DMS53 treated with DMSO at 0.1 percent for 48 hours (cell line): ENCODE results near the gene PIERCE2.
A peak's percentile ranks its signal among the peaks of the same experiment; 100 is the strongest.
"Not testable (repeated sequence)": the region's sequence is repeated elsewhere in the genome, so short reads cannot be mapped to it uniquely, and the experiment has no call there.

Source experiments
- DNase-seq: peaks from one replicate; lab custom pipeline; 2025; ENCODE audit not compliant: unreplicated experiment; lab: John Stamatoyannopoulos, UW

PIERCE2 gene

DNA sequence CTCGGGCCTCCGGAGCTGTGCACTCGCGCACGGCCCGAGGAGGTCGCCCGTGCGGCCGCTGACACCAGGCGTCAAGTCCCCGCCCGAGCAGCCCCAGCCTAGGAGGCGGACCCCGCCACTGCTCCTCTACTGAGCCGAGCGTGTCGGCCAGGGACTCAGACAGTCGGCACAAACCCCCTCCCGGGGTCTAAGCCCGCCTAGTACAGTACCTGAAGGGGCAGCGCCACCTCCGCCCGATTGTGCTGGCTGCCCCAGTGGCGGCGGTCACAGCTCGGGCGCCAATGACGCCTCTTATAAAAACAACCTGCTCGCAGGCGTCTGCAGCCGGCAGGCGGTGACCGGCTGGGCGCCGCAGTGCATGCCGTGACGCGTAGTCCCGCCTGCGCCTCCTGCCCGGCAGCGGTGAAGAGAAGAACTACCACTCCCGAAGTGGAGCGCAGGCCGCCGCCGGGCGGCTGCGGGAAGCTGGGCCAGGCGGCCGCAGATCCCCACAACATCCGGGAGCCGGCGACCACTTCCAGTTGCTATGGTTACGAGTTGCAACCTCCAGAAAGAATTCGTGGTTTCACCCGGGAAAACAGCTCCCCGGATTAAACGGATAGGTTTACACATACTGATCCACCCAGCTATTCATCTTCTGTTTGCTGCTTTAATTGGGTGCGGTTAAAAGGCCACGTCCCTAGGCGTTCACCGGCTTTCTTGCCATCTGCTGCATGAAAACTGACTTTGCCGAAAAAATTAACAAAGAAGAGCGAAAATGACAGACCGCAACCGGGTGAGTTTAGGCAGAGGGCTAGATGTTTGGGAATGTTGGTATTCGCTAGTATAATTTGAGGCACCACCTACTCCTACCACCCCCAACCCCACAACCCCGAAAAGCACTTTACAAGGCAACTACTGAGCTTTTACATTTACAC lies at the start of gene PIERCE2, which contains the start of gene CCPG1:
Gene PIERCE2, plus strand, starts transcription at position 484 of the 917 bp plus-strand sequence. Its CDS starts 274 bp downstream, at position 758.
Gene CCPG1, minus strand, starts transcription at position 348 of the 917 bp plus-strand sequence. CDS start 18,935 bp downstream, outside the sequence.
- peak; percentile 84 for DNase-seq

DNA sequence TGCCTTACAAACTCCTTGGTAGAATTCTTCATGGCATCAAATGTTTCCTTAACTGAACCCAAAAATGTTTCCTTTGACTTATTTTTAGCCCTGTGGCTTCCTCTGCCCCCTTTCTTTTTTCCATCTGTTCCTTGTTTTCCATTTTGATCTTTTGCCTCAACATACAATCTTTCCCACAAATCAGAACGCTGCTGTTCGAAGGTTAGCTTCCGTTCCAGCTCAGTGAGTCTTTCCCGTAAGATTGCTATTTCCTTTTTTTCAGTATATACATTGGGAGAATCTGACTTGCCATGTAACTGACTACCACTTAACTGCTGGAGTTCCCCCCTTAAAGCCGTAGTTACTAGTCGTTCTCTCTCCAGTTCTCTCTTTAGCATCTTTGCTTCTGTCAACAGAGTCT lies 48.0 kb upstream of the PIERCE2 start:
- no peak for DNase-seq

DNA sequence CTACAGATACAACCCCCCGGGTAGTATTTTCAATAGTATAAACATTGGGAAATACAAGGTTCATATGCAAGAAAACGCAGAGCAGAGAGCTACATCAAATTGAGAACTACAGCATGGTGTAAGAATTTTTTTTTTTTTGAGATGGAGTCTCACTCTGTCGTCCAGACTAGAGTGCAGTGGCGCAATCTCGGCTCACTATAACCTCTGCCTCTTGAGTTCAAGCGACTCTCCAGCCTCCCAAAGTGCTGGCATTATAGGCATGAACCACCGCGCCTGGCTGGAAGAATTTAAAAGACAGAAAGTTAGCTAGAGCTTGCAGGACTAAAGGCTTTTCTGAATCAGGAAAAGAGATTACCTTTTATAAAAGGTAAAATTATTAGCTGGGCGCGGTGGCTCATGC lies 47.2 kb upstream of the PIERCE2 start:
- DNase-seq, result no peak

DNA sequence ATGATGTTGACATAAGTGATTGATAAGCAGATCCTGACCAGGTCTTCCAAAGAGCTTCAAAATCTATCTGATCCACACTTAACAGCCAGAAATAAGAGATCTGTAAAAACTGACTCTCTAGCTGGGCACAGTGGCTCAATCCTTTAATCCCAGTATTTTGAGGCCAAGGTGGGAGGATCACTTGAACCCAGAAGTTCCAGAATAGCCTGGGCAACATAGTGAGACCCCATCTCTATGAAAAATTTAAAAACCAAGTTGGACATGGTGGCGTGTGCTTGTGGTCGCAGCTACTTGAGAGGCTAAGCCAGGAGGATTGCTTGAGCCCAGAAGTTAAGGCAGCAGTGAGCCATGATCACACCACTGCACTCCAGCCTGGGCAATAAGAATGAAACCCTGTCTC lies 45.7 kb upstream of the PIERCE2 start:
- DNase-seq, result no peak

DNA sequence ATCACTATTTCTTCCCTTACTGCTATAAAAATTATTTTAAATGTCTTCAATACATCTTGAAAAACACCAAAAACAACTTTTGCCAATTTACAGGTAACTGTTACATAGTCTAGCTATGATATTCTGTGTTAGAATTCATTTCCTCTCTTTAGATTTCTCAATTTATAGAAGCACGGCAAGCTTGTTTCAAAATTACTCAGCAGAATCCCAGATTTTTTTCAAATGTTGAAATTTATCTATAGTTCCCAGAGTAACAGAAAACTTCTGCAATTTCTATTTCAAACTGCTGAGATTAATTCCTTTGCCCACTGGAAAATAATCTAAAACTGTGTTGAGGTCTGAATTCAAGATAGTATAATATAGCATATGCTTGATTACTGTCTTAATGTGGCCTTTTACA lies 41.3 kb upstream of the PIERCE2 start:
- DNase-seq, result no peak

GRCh38 chr15:55372701-55373440 lies 35.4 kb upstream of the PIERCE2 start:
- no peak for DNase-seq

- no peak for DNase-seq
Measured at GRCh38 chr15:55379095-55379494, 29.2 kb upstream of the PIERCE2 start.

DNA sequence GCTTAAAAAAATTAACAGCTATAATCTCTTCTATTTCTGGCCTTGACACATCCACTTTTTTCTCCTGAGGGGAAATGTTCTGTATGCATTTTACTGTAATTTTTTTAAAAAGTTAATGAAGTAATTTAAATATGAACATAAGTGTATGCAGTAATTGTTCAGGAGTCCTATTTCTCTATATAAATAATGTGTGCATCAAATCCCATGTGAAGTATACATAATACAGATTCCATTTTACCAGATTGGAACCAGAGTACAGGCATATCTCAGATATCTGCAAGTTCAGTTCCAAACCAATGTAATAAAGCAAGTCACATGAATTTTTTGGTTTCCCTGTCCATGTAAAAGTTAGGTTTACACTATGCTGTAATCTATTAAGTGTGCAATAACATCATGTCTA lies 26.7 kb upstream of the PIERCE2 start:
- no peak for DNase-seq

GRCh38 chr15:55383687-55384086 lies 24.6 kb upstream of the PIERCE2 start:
- no peak for DNase-seq

DNA sequence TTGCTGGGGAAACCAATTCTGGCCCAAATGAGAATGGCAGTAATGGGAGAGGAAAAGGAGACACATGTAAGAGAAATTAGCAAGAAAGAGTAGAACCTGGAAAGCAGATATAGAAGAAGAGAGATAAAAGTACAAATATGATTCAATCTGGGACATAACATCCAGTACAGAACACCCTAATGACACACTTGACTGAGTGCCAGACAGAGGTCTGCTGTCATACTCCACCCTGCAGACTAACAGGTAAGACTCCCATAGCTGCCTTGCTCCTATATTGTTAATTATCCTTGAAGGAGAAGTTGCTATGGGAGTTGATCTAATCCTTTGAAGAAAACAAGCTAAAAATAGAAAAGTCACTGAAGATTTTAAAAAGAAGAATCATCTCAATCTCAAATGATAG lies 21.3 kb upstream of the PIERCE2 start:
- no peak for DNase-seq

- DNase-seq, result no peak
Measured at GRCh38 chr15:55389264-55389607, 19.1 kb upstream of the PIERCE2 start.

GRCh38 chr15:55394694-55395093 lies 13.6 kb upstream of the PIERCE2 start:
- no peak for DNase-seq

GRCh38 chr15:55398243-55398642 lies 10.1 kb upstream of the PIERCE2 start:
- no peak for DNase-seq

DNA sequence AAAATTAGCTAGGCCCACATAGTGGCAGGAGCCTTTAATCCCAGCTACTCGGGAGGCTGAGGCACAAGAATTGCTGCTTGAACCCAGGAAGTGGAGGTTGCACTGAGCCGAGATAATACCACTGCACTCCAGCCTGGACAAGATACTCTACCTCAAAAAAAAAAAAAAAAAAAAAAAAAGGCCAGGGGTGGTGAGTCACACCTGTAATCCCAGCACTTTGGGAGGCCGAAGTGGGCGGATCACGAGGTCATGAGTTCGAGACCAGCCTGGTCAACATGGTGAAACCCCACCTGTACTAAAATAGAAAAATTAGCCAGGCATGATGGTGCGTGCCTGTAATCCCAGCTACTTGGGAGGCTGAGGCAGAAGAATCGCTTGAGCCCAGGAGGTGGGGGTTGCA lies 8.2 kb upstream of the PIERCE2 start:
- not testable (repeated sequence) for DNase-seq

DNA sequence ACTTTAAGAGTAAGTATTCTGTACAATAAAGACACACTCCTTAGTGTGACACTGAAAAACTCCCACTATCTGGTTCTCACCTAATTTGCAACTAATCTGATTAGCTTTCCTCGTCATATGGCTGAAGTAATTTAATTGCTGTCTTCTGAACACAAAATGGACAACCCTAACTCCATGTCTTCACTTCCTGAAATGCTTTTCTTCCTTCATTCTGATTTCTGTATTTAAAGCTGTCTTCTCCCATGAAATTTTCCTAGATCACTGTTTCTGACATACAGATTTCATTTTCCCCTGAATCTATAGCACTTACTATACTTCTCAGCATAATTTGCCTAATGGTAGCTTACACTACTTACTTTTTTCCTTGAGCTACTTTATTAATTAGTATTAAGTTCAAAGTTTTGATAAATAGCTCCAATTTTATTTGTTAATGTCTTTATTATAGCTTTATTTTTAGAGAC lies 6.5 kb upstream of the PIERCE2 start:
- no peak for DNase-seq

DNA sequence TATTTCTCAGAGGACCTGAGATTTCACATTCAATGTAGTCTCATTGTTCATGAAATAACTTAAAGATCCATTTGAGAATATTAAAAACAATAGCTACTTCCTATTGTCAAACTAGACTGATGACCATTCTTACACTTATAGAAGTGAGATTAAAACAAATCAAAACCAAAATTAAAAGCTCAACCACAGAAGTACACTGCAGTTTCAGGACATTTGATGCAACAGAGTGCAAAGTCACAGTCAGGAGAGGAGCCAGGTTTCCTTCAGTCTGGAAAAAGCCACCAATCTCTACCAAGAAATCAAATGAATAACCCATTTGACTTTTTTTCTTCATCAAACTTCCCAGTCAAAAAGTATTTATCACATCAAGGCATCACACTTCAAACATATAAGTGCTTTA lies 5.6 kb upstream of the PIERCE2 start:
- DNase-seq, result no peak

DNA sequence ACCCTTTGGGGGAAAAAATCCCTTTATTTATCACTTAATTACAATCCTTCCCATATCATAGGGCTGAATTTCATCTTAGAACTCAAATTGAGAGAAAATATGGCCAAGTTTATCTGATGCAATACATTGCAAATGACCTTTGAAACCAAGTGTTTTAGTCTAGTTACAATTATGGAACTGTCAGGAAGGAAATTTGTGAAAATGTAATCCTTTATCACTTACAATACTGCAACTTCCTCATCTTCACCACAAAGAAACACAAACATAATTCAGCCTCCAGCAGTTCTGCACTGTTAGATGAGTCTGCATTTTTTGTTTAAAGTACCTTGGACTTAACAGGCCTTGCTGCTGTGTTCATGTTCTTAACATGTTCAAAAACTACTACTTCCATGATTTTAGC lies 4.8 kb upstream of the PIERCE2 start:
- peak; percentile 15 for DNase-seq

- no peak for DNase-seq
Measured at GRCh38 chr15:55407498-55408011, 740 bp upstream of the PIERCE2 start.

- DNase-seq, result not testable (repeated sequence)
Measured at GRCh38 chr15:55408976-55409375, 681 bp downstream of the PIERCE2 start.

GRCh38 chr15:55417678-55418077 lies 9.4 kb downstream of the PIERCE2 start:
- not testable (repeated sequence) for DNase-seq

GRCh38 chr15:55420171-55420866 lies 12.0 kb downstream of the PIERCE2 start:
- DNase-seq, result no peak
